Osteoblast (primary cell): ENCODE results near the gene NCAM1. TPM values are rescaled to one million over a fixed set of nuclear protein-coding genes. Genes with fewer than 3 reads are reported as not detected.

ENCODE experiments used
- DNase-seq: peaks from one replicate; pipeline ENCODE4 v3.0.0; 2011; ENCODE audit warnings: low spot score, mixed read lengths; ENCODE audit not compliant: insufficient read length; ENCODE audit errors: missing footprints
- H2AFZ ChIP-seq: 2 replicates; pipeline ENCODE4 v1.6.0; 2011; ENCODE audit warnings: mild to moderate bottlenecking, low read length
- H3K27ac ChIP-seq: 2 replicates; pipeline ENCODE4 v1.5.1; 2011; ENCODE audit warnings: mild to moderate bottlenecking, low read depth, low read length, moderate library complexity
- H3K27me3 ChIP-seq: 2 replicates; pipeline ENCODE4 v1.6.0; 2012; ENCODE audit warnings: mild to moderate bottlenecking, control low read depth, inconsistent platforms, low read length, moderate library complexity; ENCODE audit not compliant: insufficient read depth
- H3K36me3 ChIP-seq: 2 replicates; pipeline ENCODE4 v1.5.1; 2011; ENCODE audit warnings: mild to moderate bottlenecking, low read length, control low read depth, moderate library complexity; ENCODE audit not compliant: insufficient read depth
- H3K4me1 ChIP-seq: 2 replicates; pipeline ENCODE4 v1.5.1; 2011; ENCODE audit warnings: mild to moderate bottlenecking, low read length, control low read depth, moderate library complexity; ENCODE audit not compliant: insufficient read depth
- H3K4me2 ChIP-seq: 2 replicates; pipeline ENCODE4 v1.6.0; 2011; ENCODE audit warnings: mild to moderate bottlenecking, low read length; ENCODE audit not compliant: insufficient read depth
- H3K4me3 ChIP-seq: fragments of 200-600 bp; sonication (generic); 3 replicates; pipeline ENCODE4 v1.5.1; 2012; ENCODE audit warnings: mild to moderate bottlenecking, low read length, inconsistent platforms; ENCODE audit not compliant: insufficient read depth
- H3K79me2 ChIP-seq: 2 replicates; pipeline ENCODE4 v1.6.0; 2012; ENCODE audit warnings: mild to moderate bottlenecking, low read length, control low read depth, inconsistent platforms; ENCODE audit not compliant: insufficient read depth
- H3K9me3 ChIP-seq: 2 replicates; pipeline ENCODE4 v1.5.1; 2011; ENCODE audit warnings: low read depth, low read length, control low read depth
- H4K20me1 ChIP-seq: 2 replicates; pipeline ENCODE4 v1.6.0; 2012; ENCODE audit warnings: mild to moderate bottlenecking, low read length, control low read depth; ENCODE audit not compliant: insufficient read depth
- CTCF ChIP-seq: IDR thresholded peaks from 2 replicates; pipeline ENCODE4 v1.5.1; 2011; ENCODE audit warnings: mild to moderate bottlenecking, low read depth, low read length, moderate library complexity; ENCODE audit errors: extremely low read depth
- total RNA-seq: library from RNA; depleted of rRNA; stranded (reverse); fragments of >200 nt; gene quantifications from 2 replicates; pipeline ENCODE4 v1.2.3, GENCODE V29; 2012

NCAM1 gene
- total RNA-seq, 1 donor, result 2.2 TPM

DNA sequence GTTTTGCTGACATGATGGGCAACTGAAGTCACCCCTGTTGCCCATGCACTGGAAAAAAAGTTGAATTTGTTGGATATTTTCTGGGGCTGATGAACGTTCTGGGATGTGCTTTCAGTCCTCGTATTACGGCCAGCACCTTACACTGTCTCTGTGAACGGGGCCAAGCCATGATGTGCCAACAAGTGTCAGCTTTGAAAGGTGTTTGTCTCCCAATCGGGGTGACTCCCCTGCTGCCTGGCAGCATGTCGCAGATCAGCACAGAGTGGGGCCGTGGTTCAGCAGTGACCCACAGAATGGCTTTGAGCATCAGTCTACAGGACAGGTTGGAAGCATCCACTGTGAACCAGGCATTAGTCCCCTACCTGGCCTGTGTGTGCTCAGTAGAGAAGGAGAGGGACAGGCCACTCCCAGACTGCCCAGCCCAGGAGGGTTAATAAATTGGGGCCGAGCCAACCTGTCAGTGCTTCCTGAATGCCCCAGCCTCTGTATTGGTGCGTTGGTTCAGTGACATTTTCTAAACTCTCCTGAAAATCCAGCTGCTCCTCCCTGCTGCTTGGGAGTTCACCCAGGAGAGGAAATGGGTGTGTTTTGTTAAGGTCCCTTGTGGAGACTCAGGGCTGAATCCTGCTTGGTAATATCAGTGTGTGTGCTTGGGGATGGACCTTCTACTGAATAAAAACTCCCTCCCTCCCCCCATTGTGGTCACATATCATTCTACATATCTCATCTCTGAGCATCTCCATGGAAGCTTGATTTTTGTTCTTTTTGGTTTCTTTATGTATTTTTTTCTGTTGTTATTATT, 302.4 kb downstream of the NCAM1 start:
- Histone ChIP-seq H3K36me3 (no peaks in the 10 kb centered on the region), H4K20me1 (no peaks in the 10 kb centered on the region), H3K27ac (no peak overlapping the region), H3K4me3 (no peak overlapping the region), H2AFZ (no peak overlapping the region), H3K79me2 (no peaks in the 10 kb centered on the region), H3K4me2 (no peak overlapping the region), H3K9me3 (no peaks in the 10 kb centered on the region), H3K27me3 (peaks cover 8% of the 10 kb centered on the region), H3K4me1 (no peaks in the 10 kb centered on the region)
- no peak for DNase-seq
- TF ChIP-seq CTCF, result no peak

DNA sequence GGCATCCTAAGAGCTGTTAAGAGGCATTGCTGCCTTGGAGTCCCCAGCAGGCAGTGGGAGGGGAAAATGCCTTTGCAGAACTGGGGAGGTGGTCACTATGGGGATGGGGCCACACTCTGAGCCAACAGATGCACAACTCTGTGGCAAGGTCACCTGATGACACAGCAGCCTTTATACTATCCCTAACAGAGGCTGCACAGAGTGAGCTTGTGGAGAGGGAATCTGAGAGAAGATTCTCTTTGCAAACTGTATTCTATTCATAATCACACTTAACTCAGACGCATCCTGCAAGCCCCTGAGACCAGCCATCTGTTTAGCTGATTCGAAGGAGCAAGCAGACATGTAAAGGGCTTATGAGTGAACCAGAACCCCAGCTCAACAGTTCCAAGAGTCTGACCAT, 304.1 kb downstream of the NCAM1 start:
- no peak for TF ChIP-seq CTCF
- DNase-seq, result no peak
- no peaks in the 10 kb centered on the region for H3K4me1 ChIP-seq
- H3K27ac ChIP-seq, result no peak overlapping the region
- no peak overlapping the region for H2AFZ ChIP-seq
- no peak overlapping the region for H3K4me2 ChIP-seq
- H4K20me1 ChIP-seq, result no peaks in the 10 kb centered on the region
- H3K9me3 ChIP-seq, result no peaks in the 10 kb centered on the region
- no peak overlapping the region for H3K4me3 ChIP-seq
- H3K27me3 ChIP-seq, result peaks cover 8% of the 10 kb centered on the region
- H3K79me2 ChIP-seq, result no peaks in the 10 kb centered on the region
- no peaks in the 10 kb centered on the region for H3K36me3 ChIP-seq

DNA sequence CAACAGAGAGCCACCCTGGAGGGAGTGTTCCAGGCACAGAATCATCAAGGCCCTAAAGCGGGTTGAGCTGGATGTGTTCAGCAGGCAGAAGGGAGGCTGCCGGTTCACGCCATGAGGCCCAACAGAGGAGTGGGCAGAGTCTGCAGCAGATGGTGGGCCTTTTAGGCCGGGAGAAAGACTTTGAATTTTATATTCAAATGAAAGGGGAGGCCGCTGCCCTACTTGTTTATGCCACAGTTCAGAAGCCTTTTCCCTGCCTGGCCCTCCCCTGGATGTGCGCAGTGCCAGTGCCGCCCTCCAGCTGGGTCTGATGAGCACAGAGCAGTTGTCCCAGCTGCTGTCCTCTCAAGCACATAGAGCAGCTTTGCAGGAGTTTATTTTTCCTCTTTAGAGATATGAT, 306.3 kb downstream of the NCAM1 start:
- DNase-seq, result no peak
- Histone ChIP-seq H2AFZ (no peak overlapping the region), H3K4me1 (no peaks in the 10 kb centered on the region), H3K79me2 (no peaks in the 10 kb centered on the region), H3K9me3 (no peaks in the 10 kb centered on the region), H3K36me3 (no peaks in the 10 kb centered on the region), H3K27me3 (peaks cover 8% of the 10 kb centered on the region), H3K4me2 (no peak overlapping the region), H4K20me1 (no peaks in the 10 kb centered on the region), H3K27ac (no peak overlapping the region), H3K4me3 (no peak overlapping the region)
- no peak for TF ChIP-seq CTCF

- no peak for DNase-seq
- TF ChIP-seq CTCF, result no peak
- no peaks in the 10 kb centered on the region for H3K79me2 ChIP-seq
- no peaks in the 10 kb centered on the region for H3K4me1 ChIP-seq
- H2AFZ ChIP-seq, result no peak overlapping the region
- peaks cover 6% of the 10 kb centered on the region for H3K27me3 ChIP-seq
- H4K20me1 ChIP-seq, result no peaks in the 10 kb centered on the region
- H3K27ac ChIP-seq, result no peak overlapping the region
- H3K4me3 ChIP-seq, result no peak overlapping the region
- H3K9me3 ChIP-seq, result no peaks in the 10 kb centered on the region
- H3K36me3 ChIP-seq, result no peaks in the 10 kb centered on the region
- no peak overlapping the region for H3K4me2 ChIP-seq
Measured at GRCh38 chr11:113269096-113269495, 307.9 kb downstream of the NCAM1 start.
